KOPT-K1 (cell line): ENCODE results near the gene RAD17.
"Not testable (repeated sequence)": the region's sequence is repeated elsewhere in the genome, so short reads cannot be mapped to it uniquely, and the experiment has no call there.

Experiments
- H3K27ac ChIP-seq: fragments of 200-600 bp; sonication (generic); 2 replicates; pipeline ENCODE4 v1.5.1; 2016; ENCODE audit warnings: antibody characterized with exemption, mild to moderate bottlenecking, low read depth, low read length; ENCODE audit not compliant: poor library complexity, severe bottlenecking
- H3K36me3 ChIP-seq: fragments of 200-600 bp; sonication (generic); 2 replicates; pipeline ENCODE4 v1.5.1; 2017; ENCODE audit warnings: antibody characterized with exemption, mild to moderate bottlenecking, low read length, moderate library complexity; ENCODE audit not compliant: insufficient read depth
- H3K9me3 ChIP-seq: fragments of 200-600 bp; sonication (generic); 2 replicates; pipeline ENCODE4 v1.5.1; 2017; ENCODE audit warnings: antibody characterized with exemption, low read length, mild to moderate bottlenecking; ENCODE audit not compliant: insufficient read depth, poor library complexity, severe bottlenecking

Gene RAD17

GRCh38 chr5:69432412-69433206, 63.0 kb downstream of the RAD17 start:
- H3K36me3 ChIP-seq = no peaks in the 10 kb centered on the region
- no peak overlapping the region for H3K27ac ChIP-seq
- no peaks in the 10 kb centered on the region for H3K9me3 ChIP-seq

- not testable (repeated sequence) for H3K27ac ChIP-seq, H3K36me3 ChIP-seq, H3K9me3 ChIP-seq
These were observed 65.8 kb downstream of the RAD17 start for GRCh38 chr5:69435276-69435884.

GRCh38 chr5:69444127-69444754, 74.6 kb downstream of the RAD17 start:
- H3K27ac ChIP-seq = no peak overlapping the region
- H3K36me3 ChIP-seq = no peaks in the 10 kb centered on the region
- no peaks in the 10 kb centered on the region for H3K9me3 ChIP-seq

GRCh38 chr5:69449511-69449910, 79.9 kb downstream of the RAD17 start:
- Histone ChIP-seq H3K9me3 (no peaks in the 10 kb centered on the region), H3K36me3 (no peaks in the 10 kb centered on the region), H3K27ac (no peak overlapping the region)

- H3K9me3 ChIP-seq = no peaks in the 10 kb centered on the region
- H3K27ac ChIP-seq = no peak overlapping the region
- no peaks in the 10 kb centered on the region for H3K36me3 ChIP-seq
These were observed 80.5 kb downstream of the RAD17 start for GRCh38 chr5:69450116-69450515.

- H3K36me3 ChIP-seq, H3K27ac ChIP-seq, H3K9me3 ChIP-seq: not testable (repeated sequence)
These were observed 80.9 kb downstream of the RAD17 start for GRCh38 chr5:69450527-69450926.

GRCh38 chr5:69451941-69452647, 82.5 kb downstream of the RAD17 start:
- no peaks in the 10 kb centered on the region for H3K9me3 ChIP-seq
- H3K36me3 ChIP-seq = no peaks in the 10 kb centered on the region
- no peak overlapping the region for H3K27ac ChIP-seq

GRCh38 chr5:69453487-69453886, 83.9 kb downstream of the RAD17 start:
- H3K27ac ChIP-seq, H3K36me3 ChIP-seq: not testable (repeated sequence)

GRCh38 chr5:69454460-69455249, 85.0 kb downstream of the RAD17 start:
- Histone ChIP-seq H3K9me3 (no peaks in the 10 kb centered on the region), H3K27ac (no peak overlapping the region), H3K36me3 (no peaks in the 10 kb centered on the region)

More at GRCh38 chr5:69453487-69453886, 83.9 kb downstream of the RAD17 start:
- H3K9me3 ChIP-seq = not testable (repeated sequence)

- not testable (repeated sequence) for H3K36me3 ChIP-seq, H3K27ac ChIP-seq, H3K9me3 ChIP-seq
These were observed 85.9 kb downstream of the RAD17 start for GRCh38 chr5:69455428-69455988.

- H3K27ac ChIP-seq = no peak overlapping the region
- no peaks in the 10 kb centered on the region for H3K36me3 ChIP-seq
- H3K9me3 ChIP-seq = no peaks in the 10 kb centered on the region
These were observed 92.6 kb downstream of the RAD17 start for GRCh38 chr5:69462170-69462569.
